H9 (cell line): ENCODE results near the gene OR4M1. TPM values are rescaled to one million over a fixed set of nuclear protein-coding genes. Genes with fewer than 3 reads are reported as not detected.

ENCODE experiments used
- DNase-seq: peaks from one replicate; pipeline ENCODE4 v3.0.0-alpha.2; 2017
- H2AFZ ChIP-seq: one replicate; pipeline ENCODE4 v1.6.1; 2013; ENCODE audit warnings: mild to moderate bottlenecking, low read length, control low read depth, moderate library complexity
- H2AK5ac ChIP-seq: 2 replicates; pipeline ENCODE4 v1.6.1; 2013; ENCODE audit warnings: low read length, control low read depth, mixed read lengths; ENCODE audit not compliant: insufficient read length
- H2BK120ac ChIP-seq: one replicate; pipeline ENCODE4 v1.6.1; 2013; ENCODE audit warnings: low read depth, mild to moderate bottlenecking, low read length, control low read depth, inconsistent platforms; ENCODE audit not compliant: poor library complexity, severe bottlenecking
- H2BK12ac ChIP-seq: 2 replicates; pipeline ENCODE4 v1.6.1; 2013; ENCODE audit warnings: low read length, control low read depth, mixed read lengths, low read depth; ENCODE audit not compliant: insufficient read length
- H2BK15ac ChIP-seq: 2 replicates; pipeline ENCODE4 v1.6.1; 2013; ENCODE audit warnings: low read depth, low read length, control low read depth
- H2BK20ac ChIP-seq: one replicate; pipeline ENCODE4 v1.6.1; 2013; ENCODE audit warnings: low read depth, mild to moderate bottlenecking, low read length, control low read depth, inconsistent platforms; ENCODE audit not compliant: poor library complexity, severe bottlenecking
- H2BK5ac ChIP-seq: 2 replicates; pipeline ENCODE4 v1.6.1; 2013; ENCODE audit warnings: low read length, control low read depth, mixed read lengths; ENCODE audit not compliant: insufficient read length
- H3K14ac ChIP-seq: 2 replicates; pipeline ENCODE4 v1.6.1; 2013; ENCODE audit warnings: low read length, control low read depth; ENCODE audit not compliant: insufficient read depth
- H3K18ac ChIP-seq: 2 replicates; pipeline ENCODE4 v1.6.1; 2013; ENCODE audit warnings: low read depth, mild to moderate bottlenecking, mixed read lengths, low read length, control low read depth; ENCODE audit not compliant: insufficient read length
- H3K23ac ChIP-seq: 2 replicates; pipeline ENCODE4 v1.6.1; 2013; ENCODE audit warnings: low read length, control low read depth, mixed read lengths, low read depth; ENCODE audit not compliant: insufficient read length
- H3K23me2 ChIP-seq: 2 replicates; pipeline ENCODE4 v1.6.1; 2013; ENCODE audit warnings: low read depth, mild to moderate bottlenecking, mixed read lengths, low read length, control low read depth; ENCODE audit not compliant: insufficient read length, poor library complexity, severe bottlenecking
- H3K27ac ChIP-seq: 2 replicates; pipeline ENCODE4 v1.5.1; 2013; ENCODE audit warnings: low read length, control low read depth, mixed read lengths, low read depth; ENCODE audit not compliant: insufficient read length
- H3K27me3 ChIP-seq: 2 replicates; pipeline ENCODE4 v1.6.1; 2013; ENCODE audit warnings: low read length, control low read depth, inconsistent platforms; ENCODE audit not compliant: insufficient read depth
- H3K4ac ChIP-seq: 2 replicates; pipeline ENCODE4 v1.6.1; 2013; ENCODE audit warnings: low read depth, mild to moderate bottlenecking, control low read depth, inconsistent platforms, low read length, moderate library complexity
- H3K4me1 ChIP-seq: 2 replicates; pipeline ENCODE4 v1.6.1; 2013; ENCODE audit warnings: low read length, control low read depth, inconsistent platforms; ENCODE audit not compliant: insufficient read depth
- H3K4me2 ChIP-seq: 2 replicates; pipeline ENCODE4 v1.6.1; 2013; ENCODE audit warnings: low read length, control low read depth, mixed read lengths; ENCODE audit not compliant: insufficient read length, insufficient read depth
- H3K56ac ChIP-seq: 2 replicates; pipeline ENCODE4 v1.6.1; 2013; ENCODE audit warnings: low read depth, mild to moderate bottlenecking, mixed read lengths, low read length, control low read depth; ENCODE audit not compliant: insufficient read length
- H3K79me1 ChIP-seq: 2 replicates; pipeline ENCODE4 v1.6.1; 2013; ENCODE audit warnings: low read depth, mild to moderate bottlenecking, moderate library complexity, low read length, control low read depth, inconsistent platforms; ENCODE audit not compliant: insufficient read depth, poor library complexity, severe bottlenecking
- H3K79me2 ChIP-seq: 2 replicates; pipeline ENCODE4 v1.6.1; 2013; ENCODE audit warnings: low read length, control low read depth, inconsistent platforms; ENCODE audit not compliant: insufficient read depth
- H3K9ac ChIP-seq: 2 replicates; pipeline ENCODE4 v1.6.1; 2013; ENCODE audit warnings: low read length, control low read depth, mixed read lengths; ENCODE audit not compliant: insufficient read length; ENCODE audit errors: extremely low read depth
- H3K9me3 ChIP-seq: one replicate; pipeline ENCODE4 v1.6.1; 2013; ENCODE audit warnings: low read depth, low read length, inconsistent platforms; ENCODE audit not compliant: control insufficient read depth
- H3T11ph ChIP-seq: one replicate; pipeline ENCODE4 v1.6.1; 2013; ENCODE audit warnings: mild to moderate bottlenecking, low read length, control low read depth, inconsistent platforms
- H4K20me1 ChIP-seq: one replicate; pipeline ENCODE4 v1.6.1; 2013; ENCODE audit not compliant: control insufficient read depth, insufficient read length, insufficient read depth
- H4K5ac ChIP-seq: 2 replicates; pipeline ENCODE4 v1.6.1; 2013; ENCODE audit warnings: low read depth, mild to moderate bottlenecking, mixed read lengths, low read length, control low read depth; ENCODE audit not compliant: insufficient read length
- H4K8ac ChIP-seq: replicated peaks from 2 replicates; pipeline ENCODE4 v1.6.1; 2013; ENCODE audit warnings: low read length, control low read depth, mixed read lengths, low read depth; ENCODE audit not compliant: insufficient read length
- H4K91ac ChIP-seq: 2 replicates; pipeline ENCODE4 v1.6.1; 2013; ENCODE audit warnings: low read depth, mild to moderate bottlenecking, moderate library complexity, mixed read lengths, low read length, control low read depth; ENCODE audit not compliant: insufficient read length
- H3K27ac Mint-ChIP-seq, 3 experiments: 2 replicates in 2 of 3; 3 replicates in 1 of 3; pipeline ENCODE4 v1.8.0; 2020 to 2021; ENCODE audit warnings: mixed read lengths in 3 of 3, mild to moderate bottlenecking in 1 of 3, moderate library complexity in 1 of 3
- H3K27me3 Mint-ChIP-seq: 2 replicates; pipeline ENCODE4 v1.8.0; 2021; ENCODE audit warnings: low read depth, mild to moderate bottlenecking, moderate library complexity, mixed read lengths
- H3K36me3 Mint-ChIP-seq, 3 experiments: 2 replicates in 2 of 3; 3 replicates in 1 of 3; pipeline ENCODE4 v1.8.0; 2020 to 2021; ENCODE audit warnings: low read depth in 3 of 3, mixed read lengths in 3 of 3; ENCODE audit not compliant: insufficient read depth in 1 of 3
- H3K4me1 Mint-ChIP-seq, 2 experiments: 2 replicates each; pipeline ENCODE4 v1.8.0; 2020; ENCODE audit warnings: mixed read lengths in 2 of 2
- H3K4me3 Mint-ChIP-seq, 2 experiments: 2 replicates in 1 of 2; 3 replicates in 1 of 2; pipeline ENCODE4 v1.8.0; 2020 to 2021; ENCODE audit warnings: mild to moderate bottlenecking in 2 of 2, mixed read lengths in 2 of 2, moderate library complexity in 1 of 2
- H3K9me3 Mint-ChIP-seq, 2 experiments: 2 replicates in 1 of 2; 3 replicates in 1 of 2; pipeline ENCODE4 v1.8.0; 2020; ENCODE audit warnings: mild to moderate bottlenecking in 2 of 2, mixed read lengths in 2 of 2, moderate library complexity in 1 of 2
- CTCF ChIP-seq: fragments of 200-600 bp; sonication (generic); conservative IDR thresholded peaks from 3 replicates; pipeline ENCODE4 v1.8.0; 2021; ENCODE audit warnings: antibody characterized with exemption, mild to moderate bottlenecking
- WGBS: extraction: QIAGEN DNeasy Blood & Tissue Kit; methylation state at CpG from one replicate; pipeline ENCODE4 v1.1.7; 2013; ENCODE audit warnings: missing lambda C conversion rate, low lambda C conversion rate, mixed read lengths; ENCODE audit not compliant: insufficient read length; ENCODE audit errors: extremely low coverage; 5-methylcytosine and 5-hydroxymethylcytosine counted together
- total RNA-seq: library from RNA; stranded (reverse); gene quantifications from 2 replicates; pipeline ENCODE4 v1.2.1, GENCODE V29; 2021

The OR4M1 gene
- total RNA-seq, 1 experiment from 2014 or later, result not detected

GRCh38 chr14:19823178-19823577, 49.9 kb downstream of the OR4M1 start:
- Histone ChIP-seq H3K27me3 (no peaks in the 10 kb centered on the region), H3K4me1 (no peaks in the 10 kb centered on the region), H3K9ac (no peak overlapping the region), H4K8ac (no peak overlapping the region), H4K20me1 (no peaks in the 10 kb centered on the region), H3K4ac (no peak overlapping the region), H2AK5ac (no peak overlapping the region), H2BK20ac (no peak overlapping the region), H4K91ac (no peak overlapping the region), H3K23ac (no peak overlapping the region), H2AFZ (no peak overlapping the region), H2BK12ac (no peak overlapping the region), H2BK5ac (no peak overlapping the region), H4K5ac (no peak overlapping the region), H3K23me2 (no peaks in the 10 kb centered on the region), H3K9me3 (peaks cover 78% of the 10 kb centered on the region), H2BK120ac (no peak overlapping the region), H3K79me2 (no peaks in the 10 kb centered on the region), H2BK15ac (no peak overlapping the region), H3K56ac (no peak overlapping the region), H3K27ac (no peak overlapping the region), H3K79me1 (no peaks in the 10 kb centered on the region), H3K18ac (no peak overlapping the region), H3K4me2 (no peak overlapping the region), H3T11ph (no peak overlapping the region), H3K14ac (no peak overlapping the region)
- H3K36me3 Mint-ChIP-seq, result peaks cover 11 to 32% (median 15%) of the 10 kb centered on the region in 3 experiments
- no peak overlapping the region for H3K27ac Mint-ChIP-seq
- no peaks in the 10 kb centered on the region for H3K4me1 Mint-ChIP-seq
- H3K9me3 Mint-ChIP-seq, result peaks cover 0 to 6% of the 10 kb centered on the region in 2 experiments; a peak in 4 of 5 replicates
- H3K4me3 Mint-ChIP-seq, result no peak overlapping the region
- no peak for TF ChIP-seq CTCF
- no peaks in the 10 kb centered on the region; the same call in 1 of the 2 replicates for H3K27me3 Mint-ChIP-seq
- no CpG with 5 or more reads among the region's 1 CpG for WGBS
- no peak for DNase-seq
